Astrocyte (in vitro differentiated cells and primary cell): ENCODE data around the gene LCAT.

Source experiments
- CTCF ChIP-seq: IDR thresholded peaks from 2 replicates; pipeline ENCODE4 v1.5.1; 2011; ENCODE audit warnings: low read depth, mild to moderate bottlenecking, inconsistent platforms, low read length, moderate library complexity; ENCODE audit not compliant: insufficient read depth
- EZH2 ChIP-seq: IDR thresholded peaks from 2 replicates; pipeline ENCODE4 v1.6.1; 2012; ENCODE audit warnings: mild to moderate bottlenecking, low read length, inconsistent platforms; ENCODE audit not compliant: insufficient read depth

GRCh38 chr16:67989322-67990017, 45.5 kb upstream of the LCAT start:
- TF ChIP-seq CTCF (no peak), EZH2 (no peak)
